Hepatocyte (in vitro differentiated cells): Measurements from ENCODE around the gene THNSL1. TPM values are rescaled to one million over a fixed set of nuclear protein-coding genes. Genes with fewer than 3 reads are reported as not detected.

Experiments used
- DNase-seq: peaks from one replicate; pipeline ENCODE4 v3.0.0-alpha.2; 2016; ENCODE audit warnings: low spot score
- H2AFZ ChIP-seq: fragments of 200-600 bp; sonication (generic); 2 replicates; pipeline ENCODE4 v1.6.0; 2016; ENCODE audit warnings: antibody characterized with exemption, mild to moderate bottlenecking
- H3K27ac ChIP-seq: fragments of 200-600 bp; sonication (generic); 2 replicates; pipeline ENCODE4 v1.5.1; 2016; ENCODE audit warnings: mild to moderate bottlenecking
- H3K27me3 ChIP-seq: fragments of 200-600 bp; sonication (generic); 2 replicates; pipeline ENCODE4 v1.6.1; 2016
- H3K36me3 ChIP-seq: fragments of 200-600 bp; sonication (generic); replicated peaks from 2 replicates; pipeline ENCODE4 v1.5.1; 2016; ENCODE audit warnings: low read depth; ENCODE audit not compliant: insufficient read depth
- H3K4me1 ChIP-seq: fragments of 200-600 bp; sonication (generic); 2 replicates; pipeline ENCODE4 v1.5.1; 2016; ENCODE audit warnings: mild to moderate bottlenecking, moderate library complexity; ENCODE audit not compliant: insufficient read depth
- H3K4me2 ChIP-seq: fragments of 200-600 bp; sonication (generic); 2 replicates; pipeline ENCODE4 v1.6.0; 2016
- H3K4me3 ChIP-seq: fragments of 200-600 bp; sonication (generic); 2 replicates; pipeline ENCODE4 v1.5.1; 2016; ENCODE audit warnings: mild to moderate bottlenecking
- H3K79me2 ChIP-seq: fragments of 200-600 bp; sonication (generic); 2 replicates; pipeline ENCODE4 v1.6.0; 2017; ENCODE audit warnings: mild to moderate bottlenecking
- H3K9me2 ChIP-seq: fragments of 200-600 bp; sonication (generic); replicated peaks from 2 replicates; pipeline ENCODE4 v1.6.0; 2017; ENCODE audit warnings: mild to moderate bottlenecking; ENCODE audit not compliant: insufficient read depth
- H3K9me3 ChIP-seq: fragments of 200-600 bp; sonication (generic); 2 replicates; pipeline ENCODE4 v1.5.1; 2016; ENCODE audit warnings: low read depth, mild to moderate bottlenecking
- H4K20me1 ChIP-seq: fragments of 200-600 bp; sonication (generic); 2 replicates; pipeline ENCODE4 v1.6.0; 2016; ENCODE audit warnings: mild to moderate bottlenecking; ENCODE audit not compliant: insufficient read depth, poor library complexity, severe bottlenecking
- EZH2 ChIP-seq: fragments of 200-600 bp; sonication (generic); IDR thresholded peaks from 2 replicates; pipeline ENCODE4 v1.6.1; 2016; ENCODE audit warnings: antibody characterized with exemption, mild to moderate bottlenecking, borderline replicate concordance
- EZH2phosphoT487 ChIP-seq: fragments of 200-600 bp; sonication (generic); IDR thresholded peaks from one replicate; pipeline ENCODE4 v1.6.1; 2018; ENCODE audit warnings: antibody characterized with exemption, mild to moderate bottlenecking, low read depth, moderate library complexity; ENCODE audit not compliant: unreplicated experiment, severe bottlenecking
- WGBS: methylation state at CpG from one replicate; pipeline ENCODE4 v1.1.6; 2016; ENCODE audit warnings: low lambda C conversion rate; ENCODE audit errors: missing lambda C conversion rate; 5-methylcytosine and 5-hydroxymethylcytosine counted together
- polyA plus RNA-seq: library from polyadenylated mRNA; unstranded; fragments of >200 nt; fragmentation: Nextera tagmentation; extraction: Ambion mirVana; gene quantifications from 2 replicates; pipeline ENCODE4 v1.2.1, GENCODE V29; 2016
- total RNA-seq: library from RNA; depleted of rRNA; stranded (reverse); fragments of >200 nt; gene quantifications from 2 replicates; pipeline ENCODE4 v1.2.3, GENCODE V29; 2014
- TF ChIP-seq, protein P1 (sequence below): fragments of 200-600 bp; sonication (generic); IDR thresholded peaks from 2 replicates; pipeline ENCODE4 v1.5.1; 2016; ENCODE audit warnings: antibody characterized with exemption, mild to moderate bottlenecking; ENCODE audit not compliant: poor library complexity

The THNSL1 gene
- total and polyA plus RNA-seq, 2 experiments from 2014 or later, result 2.5 to 7.1 TPM

DNA sequence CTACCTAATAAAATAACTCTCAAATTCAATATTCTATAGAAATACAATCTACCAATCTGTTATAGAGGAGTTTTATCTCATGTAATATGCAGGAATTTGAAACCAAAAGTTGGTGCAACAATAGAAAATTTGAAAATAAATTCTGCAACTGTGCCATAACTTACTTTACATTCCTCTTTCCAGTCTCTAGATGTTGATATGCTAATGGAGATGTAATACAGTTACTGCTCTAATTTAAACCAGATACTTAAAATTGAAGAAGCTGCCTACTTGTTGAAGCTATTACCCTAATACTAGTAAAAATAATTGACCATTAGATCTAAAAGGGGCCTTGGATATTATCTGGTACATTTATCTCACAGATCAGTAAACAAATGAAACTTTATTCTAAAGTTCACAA, 1.8 kb upstream of the THNSL1 start:
- Histone ChIP-seq H2AFZ (no peak overlapping the region), H3K27ac (no peak overlapping the region), H3K9me2 (no peaks in the 10 kb centered on the region), H3K4me1 (peaks cover 6% of the 10 kb centered on the region), H3K27me3 (no peaks in the 10 kb centered on the region), H3K9me3 (no peaks in the 10 kb centered on the region), H3K4me2 (no peak overlapping the region), H4K20me1 (no peaks in the 10 kb centered on the region), H3K4me3 (no peak overlapping the region), H3K36me3 (no peaks in the 10 kb centered on the region), H3K79me2 (peaks cover 15% of the 10 kb centered on the region)
- no peak for DNase-seq
- no peak for TF ChIP-seq EZH2phosphoT487

DNA sequence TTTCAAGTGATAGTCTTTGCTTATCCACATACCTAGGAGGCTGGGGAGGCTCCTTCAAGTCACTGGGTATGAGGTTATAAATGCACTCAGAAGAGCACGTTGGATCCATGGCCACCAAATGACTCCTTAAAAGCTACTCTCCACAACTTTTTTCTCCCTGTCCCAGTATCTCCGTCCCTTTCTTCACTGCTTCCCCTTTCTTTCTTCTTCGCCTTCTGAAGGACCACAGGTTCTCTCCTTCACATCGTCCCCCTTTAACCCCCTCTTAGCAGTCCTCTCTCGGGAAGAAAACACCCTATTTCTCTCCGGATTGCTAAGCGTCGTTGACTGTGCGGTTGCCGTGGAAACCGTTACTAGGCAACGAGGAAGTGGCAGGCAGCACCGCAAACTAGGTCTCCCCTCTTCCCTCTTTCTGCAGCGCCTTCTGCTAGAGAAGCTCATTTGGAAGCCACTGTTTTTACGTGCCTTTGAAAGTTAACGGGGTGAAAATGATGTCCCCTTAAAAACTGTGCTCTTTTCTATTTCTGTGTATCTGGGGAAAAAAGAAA, 510 bp upstream of the THNSL1 start, which contains the start of gene ENKUR:
Gene ENKUR (minus strand): TSS at position 331 of the 548 bp plus-strand sequence. CDS start 222 bp downstream, at position 109.
- Histone ChIP-seq H3K27me3 (no peaks in the 10 kb centered on the region), H3K9me2 (no peaks in the 10 kb centered on the region), H3K4me3 (peak within 1 kb of the TSS; percentile 39), H2AFZ (peak within 1 kb of the TSS; percentile 87), H3K4me1 (peaks cover 6% of the 10 kb centered on the region), H3K79me2 (peaks cover 15% of the 10 kb centered on the region), H3K27ac (peak within 1 kb of the TSS; percentile 96), H3K36me3 (no peaks in the 10 kb centered on the region), H4K20me1 (no peaks in the 10 kb centered on the region), H3K4me2 (peak within 1 kb of the TSS; percentile 80), H3K9me3 (no peaks in the 10 kb centered on the region)
- WGBS, result 3% methylated on average over 16 of the region's 16 CpGs
- TF ChIP-seq, protein P1, sequence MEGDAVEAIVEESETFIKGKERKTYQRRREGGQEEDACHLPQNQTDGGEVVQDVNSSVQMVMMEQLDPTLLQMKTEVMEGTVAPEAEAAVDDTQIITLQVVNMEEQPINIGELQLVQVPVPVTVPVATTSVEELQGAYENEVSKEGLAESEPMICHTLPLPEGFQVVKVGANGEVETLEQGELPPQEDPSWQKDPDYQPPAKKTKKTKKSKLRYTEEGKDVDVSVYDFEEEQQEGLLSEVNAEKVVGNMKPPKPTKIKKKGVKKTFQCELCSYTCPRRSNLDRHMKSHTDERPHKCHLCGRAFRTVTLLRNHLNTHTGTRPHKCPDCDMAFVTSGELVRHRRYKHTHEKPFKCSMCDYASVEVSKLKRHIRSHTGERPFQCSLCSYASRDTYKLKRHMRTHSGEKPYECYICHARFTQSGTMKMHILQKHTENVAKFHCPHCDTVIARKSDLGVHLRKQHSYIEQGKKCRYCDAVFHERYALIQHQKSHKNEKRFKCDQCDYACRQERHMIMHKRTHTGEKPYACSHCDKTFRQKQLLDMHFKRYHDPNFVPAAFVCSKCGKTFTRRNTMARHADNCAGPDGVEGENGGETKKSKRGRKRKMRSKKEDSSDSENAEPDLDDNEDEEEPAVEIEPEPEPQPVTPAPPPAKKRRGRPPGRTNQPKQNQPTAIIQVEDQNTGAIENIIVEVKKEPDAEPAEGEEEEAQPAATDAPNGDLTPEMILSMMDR, result no peak
- TF ChIP-seq EZH2 (no peak), EZH2phosphoT487 (no peak)
- peak; percentile 94 for DNase-seq

DNA sequence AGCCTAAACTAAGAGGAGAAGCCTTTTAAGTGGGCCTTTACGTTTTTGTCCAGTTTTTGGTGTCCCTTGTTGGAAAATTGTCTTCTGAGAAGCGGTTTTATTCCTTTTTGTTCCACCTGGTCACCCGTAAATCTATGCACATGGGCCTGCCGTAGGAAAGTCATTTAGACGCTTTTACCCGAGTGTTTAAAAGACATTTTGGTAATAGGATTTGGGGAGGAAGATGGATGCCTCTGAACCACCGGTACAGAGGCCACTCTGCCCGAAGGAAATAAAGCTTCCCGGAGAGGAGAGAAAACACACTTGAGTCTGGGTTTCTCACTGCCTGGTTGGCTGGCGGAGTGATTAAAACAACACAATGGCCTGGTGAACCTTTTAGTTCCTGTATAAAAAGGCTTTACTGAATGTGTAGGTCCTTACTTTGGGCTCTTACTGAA, 760 bp downstream of the THNSL1 start:
- Histone ChIP-seq H3K9me3 (no peaks in the 10 kb centered on the region), H3K27me3 (no peaks in the 10 kb centered on the region), H3K4me3 (peak overlapping the region; percentile 27), H3K36me3 (no peaks in the 10 kb centered on the region), H2AFZ (peak overlapping the region; percentile 87), H4K20me1 (no peaks in the 10 kb centered on the region), H3K4me1 (peaks cover 6% of the 10 kb centered on the region), H3K27ac (peak overlapping the region; percentile 96), H3K79me2 (peaks cover 15% of the 10 kb centered on the region), H3K4me2 (peak overlapping the region; percentile 80), H3K9me2 (no peaks in the 10 kb centered on the region)
- peak; percentile 24 for DNase-seq
- 8% methylated on average over 10 of the region's 10 CpGs for WGBS
- TF ChIP-seq, protein P1, result no peak
- TF ChIP-seq EZH2 (no peak), EZH2phosphoT487 (no peak)

DNA sequence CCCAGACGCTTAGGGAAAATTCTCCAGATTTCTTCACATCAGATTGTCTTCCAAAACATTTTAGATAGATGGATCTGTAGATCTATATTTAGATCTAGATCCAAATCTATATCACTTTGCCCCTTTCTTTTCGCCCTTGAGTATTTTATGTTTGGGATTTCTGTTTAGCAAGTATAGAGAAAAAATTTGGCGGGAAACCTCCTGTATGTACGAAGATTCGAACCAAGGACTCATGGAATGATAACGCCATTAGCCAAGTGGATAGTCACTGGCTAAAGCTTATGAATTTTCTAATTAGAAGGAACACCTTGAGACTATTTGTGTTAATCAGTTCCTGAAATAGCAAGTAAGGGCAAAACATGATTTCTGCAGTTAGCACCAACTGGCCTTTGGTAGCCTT, 1.2 kb downstream of the THNSL1 start:
- peak overlapping the region; percentile 27 for H3K4me3 ChIP-seq
- H2AFZ ChIP-seq, result peak overlapping the region; percentile 87
- H4K20me1 ChIP-seq, result no peaks in the 10 kb centered on the region

More for the DNA sequence above, 1.2 kb downstream of the THNSL1 start:
- H3K36me3 ChIP-seq, result no peaks in the 10 kb centered on the region
- H3K4me1 ChIP-seq, result peaks cover 6% of the 10 kb centered on the region
- TF ChIP-seq, protein P1, result no peak
- TF ChIP-seq EZH2 (no peak), EZH2phosphoT487 (no peak)
- no peaks in the 10 kb centered on the region for H3K9me2 ChIP-seq
- peak overlapping the region; percentile 96 for H3K27ac ChIP-seq
- WGBS, result 92% methylated on average over 6 of the region's 6 CpGs
- peaks cover 15% of the 10 kb centered on the region for H3K79me2 ChIP-seq
- H3K27me3 ChIP-seq, result no peaks in the 10 kb centered on the region
- H3K4me2 ChIP-seq, result peak overlapping the region; percentile 80
- DNase-seq, result no peak
- no peaks in the 10 kb centered on the region for H3K9me3 ChIP-seq
